HG03378 (cell line): ENCODE results near the gene CREG2.

Source experiments
- ATAC-seq: cut with Tn5 transposase; IDR thresholded peaks from one replicate; pipeline ENCODE4 v1.9.1; 2021; ENCODE audit warnings: mild to moderate bottlenecking, moderate library complexity; ENCODE audit not compliant: unreplicated experiment

Gene CREG2

GRCh38 chr2:101310834-101311695 lies 76.2 kb downstream of the CREG2 start:
- no peak for ATAC-seq

GRCh38 chr2:101310090-101310833 lies 77.0 kb downstream of the CREG2 start:
- no peak for ATAC-seq

DNA sequence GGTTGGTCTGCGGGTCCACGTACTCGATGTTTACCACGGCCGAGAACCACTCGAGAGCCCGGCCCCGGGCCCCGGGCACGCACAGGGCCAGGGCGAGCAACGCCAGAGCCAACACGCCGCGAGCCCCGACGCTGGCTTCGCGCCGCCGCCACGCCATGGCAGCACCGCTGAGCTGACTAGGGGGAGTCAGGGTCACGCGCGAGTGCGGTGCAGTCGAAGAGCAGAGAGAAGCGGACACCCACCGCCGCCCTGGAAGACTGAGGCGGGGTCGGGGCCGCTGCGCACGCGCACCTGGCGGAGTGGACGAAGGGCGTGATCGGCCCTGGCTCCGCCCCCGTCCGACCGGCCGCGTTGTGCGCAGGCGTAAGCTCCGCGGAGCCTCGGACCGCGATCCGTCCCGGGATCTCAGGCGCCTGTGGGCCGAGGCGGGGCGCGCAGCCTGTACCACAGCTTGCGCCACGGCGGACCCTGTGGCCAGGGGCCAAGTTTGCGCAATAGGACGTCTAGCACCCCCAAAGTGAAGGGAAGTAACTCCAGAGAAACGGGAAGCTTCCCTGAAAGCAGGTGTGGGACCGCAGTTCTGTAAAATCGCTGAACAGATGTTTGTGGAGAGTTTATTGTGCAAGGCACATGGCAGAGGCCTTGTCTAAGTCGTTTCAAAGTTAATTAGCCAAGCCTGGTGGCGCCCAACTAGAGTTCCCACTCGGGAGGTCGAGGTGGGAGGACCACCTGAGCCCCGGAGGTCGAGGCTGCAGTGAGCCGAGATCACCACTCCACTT lies 78.7 kb downstream of the CREG2 start, which contains the start of gene RNF149:
Gene RNF149, minus strand, starts transcription at position 270 of the 779 bp plus-strand sequence. Its CDS starts 113 bp downstream, at position 157.
- peak; percentile 34 for ATAC-seq

- ATAC-seq = peak; percentile 5
Measured at GRCh38 chr2:101307950-101308431, 79.3 kb downstream of the CREG2 start.

GRCh38 chr2:101307503-101307902 lies 79.8 kb downstream of the CREG2 start:
- no peak for ATAC-seq

DNA sequence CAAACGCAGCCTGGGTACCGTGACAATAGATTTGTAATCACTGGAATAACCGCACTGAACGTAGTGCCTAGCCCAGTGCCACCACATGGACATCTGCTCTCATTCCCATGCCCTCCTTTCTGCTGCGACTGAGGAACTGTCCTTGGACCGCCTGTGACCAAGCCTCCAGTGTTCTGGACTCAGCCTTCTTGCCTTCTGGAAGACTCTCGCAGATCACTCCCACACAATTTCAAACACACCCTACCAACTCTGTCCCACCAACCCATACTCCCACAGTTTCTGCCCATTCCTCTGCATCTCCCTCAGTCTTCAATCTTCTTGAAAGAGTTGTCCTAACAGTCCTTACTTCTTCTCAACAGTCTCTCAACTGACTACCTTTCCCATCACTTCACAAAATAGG lies 80.9 kb downstream of the CREG2 start:
- ATAC-seq = peak; percentile 6

DNA sequence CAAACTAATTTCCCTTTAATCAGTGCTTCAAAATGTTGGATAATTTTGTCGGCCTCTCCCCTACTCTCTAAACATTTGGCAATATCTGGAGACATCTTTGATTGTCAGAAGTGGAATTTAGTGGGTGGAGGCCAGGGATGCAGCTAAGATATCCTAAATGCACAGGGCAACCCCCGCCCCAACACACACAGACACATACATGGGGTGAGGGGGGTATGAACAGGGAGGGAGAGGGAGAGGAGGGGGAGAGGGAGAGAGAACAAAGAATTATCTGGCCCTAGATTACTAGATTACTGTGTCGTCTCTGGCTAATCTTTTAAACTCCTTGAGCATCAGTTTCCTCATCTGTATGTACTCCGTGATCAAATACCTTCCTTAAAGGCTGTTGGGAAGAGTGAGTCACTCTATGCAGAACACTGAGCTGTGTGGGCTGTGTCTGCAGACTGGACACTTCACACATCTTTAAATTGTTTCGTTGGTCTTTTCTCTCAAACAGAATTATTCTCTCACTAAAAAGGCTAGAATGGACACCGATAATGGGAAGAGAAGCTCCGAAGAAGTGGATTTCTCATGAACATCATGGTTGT lies 81.7 kb downstream of the CREG2 start:
- no peak for ATAC-seq

DNA sequence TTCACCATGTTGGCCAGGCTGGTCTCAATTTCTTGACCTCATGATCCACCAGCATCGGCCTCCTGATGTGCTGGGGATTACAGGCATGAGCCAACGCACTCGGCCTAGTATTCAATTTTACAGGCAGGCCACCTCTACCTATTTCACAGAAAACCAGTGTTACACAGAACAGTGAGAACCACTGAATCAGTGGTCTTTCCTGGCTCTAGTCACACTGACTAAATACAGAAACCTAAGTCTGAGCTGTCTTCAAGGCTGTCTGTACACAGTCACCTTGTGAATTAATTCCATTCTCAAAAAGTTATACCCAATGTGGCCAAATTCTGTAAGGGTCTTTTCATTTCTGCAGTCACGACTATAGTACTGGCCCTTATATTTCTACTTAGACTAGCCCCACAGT lies 82.3 kb downstream of the CREG2 start:
- ATAC-seq = no peak

DNA sequence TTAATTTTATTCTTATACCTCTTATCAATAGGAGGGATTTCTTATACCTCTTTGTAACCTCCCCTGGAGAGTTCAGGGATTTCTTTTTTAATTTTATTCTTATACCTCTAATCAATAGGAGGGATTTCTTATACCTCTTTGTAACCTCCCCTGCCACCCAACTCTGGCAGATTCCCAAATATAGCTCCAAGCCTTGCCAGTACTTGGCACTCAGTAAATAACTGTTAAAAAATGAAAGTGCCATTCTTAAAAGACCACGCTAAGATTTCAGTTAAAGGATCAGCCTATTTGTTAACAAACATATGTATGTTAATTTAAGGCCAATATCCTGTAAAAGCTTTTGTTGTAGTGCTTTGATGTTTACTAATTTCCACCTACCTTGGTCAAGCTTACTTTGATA lies 83.6 kb downstream of the CREG2 start:
- ATAC-seq = no peak

GRCh38 chr2:101302016-101302415 lies 85.3 kb downstream of the CREG2 start:
- no peak for ATAC-seq

DNA sequence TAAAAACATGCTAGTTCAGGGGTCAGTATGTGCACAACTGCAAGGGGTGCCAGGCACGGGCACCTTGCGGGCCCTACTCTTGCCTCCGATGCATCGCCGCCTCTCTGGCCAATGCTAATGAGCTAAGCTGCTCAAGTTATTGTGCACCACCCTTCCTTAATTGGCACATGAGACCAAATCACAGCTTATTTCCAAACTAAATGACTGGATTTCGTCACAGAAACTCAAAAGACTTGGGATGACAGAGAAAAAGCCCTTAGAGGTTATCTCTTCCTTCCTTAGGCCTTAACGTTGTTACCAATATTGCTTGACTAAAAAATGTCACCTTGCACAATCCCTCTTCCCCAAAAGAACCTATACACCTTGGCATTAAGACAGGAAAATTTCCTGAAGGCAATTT lies 86.5 kb downstream of the CREG2 start:
- no peak for ATAC-seq

DNA sequence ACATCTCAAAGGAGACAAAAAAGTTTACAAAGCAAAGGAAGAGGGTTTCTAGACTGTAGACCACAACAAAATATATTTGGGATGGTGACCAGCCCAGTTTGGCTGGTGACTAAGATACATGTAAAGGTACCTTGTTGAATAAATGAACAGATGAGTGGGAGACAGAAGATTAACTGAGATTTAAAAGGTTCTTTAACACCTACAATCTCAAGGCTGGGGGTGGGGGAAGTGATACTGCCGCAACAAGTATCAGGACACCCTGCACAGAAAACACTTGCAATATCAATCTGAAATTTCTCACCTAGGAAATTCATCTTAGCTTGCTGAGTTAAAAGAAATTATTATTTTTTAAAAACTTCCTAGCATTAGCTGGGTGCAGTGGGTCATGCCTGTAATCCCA lies 87.1 kb downstream of the CREG2 start:
- no peak for ATAC-seq

DNA sequence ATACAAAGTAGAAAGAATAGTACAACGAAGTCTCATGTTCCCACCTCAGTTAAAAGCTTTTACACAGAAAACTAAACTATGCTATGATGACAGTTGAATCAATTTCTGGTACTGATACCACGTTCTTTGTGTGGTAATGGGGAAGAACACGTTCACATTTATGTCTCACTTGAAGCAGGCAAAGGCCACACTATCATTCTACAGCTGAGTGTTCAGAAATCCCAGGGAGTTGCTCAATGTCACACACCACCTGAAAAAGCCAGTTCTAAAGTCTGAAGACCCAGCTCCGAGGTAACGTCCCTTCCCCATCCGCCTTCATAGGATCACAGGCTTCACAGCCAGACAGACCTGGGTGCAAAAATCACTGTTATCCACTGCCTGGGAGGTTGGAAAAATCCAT lies 87.7 kb downstream of the CREG2 start:
- no peak for ATAC-seq

- no peak for ATAC-seq
Measured at GRCh38 chr2:101297383-101297782, 89.9 kb downstream of the CREG2 start.

GRCh38 chr2:101296371-101296770 lies 90.9 kb downstream of the CREG2 start:
- ATAC-seq = no peak

GRCh38 chr2:101295895-101296294 lies 91.4 kb downstream of the CREG2 start:
- ATAC-seq = no peak
